DND-41 (cell line): ENCODE measurements around the gene CHN2.

ENCODE experiments used
- EZH2 ChIP-seq: IDR thresholded peaks from 3 replicates; pipeline ENCODE4 v1.6.1; 2012; ENCODE audit warnings: borderline replicate concordance, low read depth, mild to moderate bottlenecking, moderate library complexity, low read length, inconsistent platforms; ENCODE audit not compliant: severe bottlenecking
- TF ChIP-seq, protein P1 (sequence below): IDR thresholded peaks from 2 replicates; pipeline ENCODE4 v1.5.1; 2012; ENCODE audit warnings: borderline replicate concordance, low read length, moderate library complexity, mild to moderate bottlenecking; ENCODE audit not compliant: poor library complexity, severe bottlenecking; ENCODE audit errors: extremely low read depth

DNA sequence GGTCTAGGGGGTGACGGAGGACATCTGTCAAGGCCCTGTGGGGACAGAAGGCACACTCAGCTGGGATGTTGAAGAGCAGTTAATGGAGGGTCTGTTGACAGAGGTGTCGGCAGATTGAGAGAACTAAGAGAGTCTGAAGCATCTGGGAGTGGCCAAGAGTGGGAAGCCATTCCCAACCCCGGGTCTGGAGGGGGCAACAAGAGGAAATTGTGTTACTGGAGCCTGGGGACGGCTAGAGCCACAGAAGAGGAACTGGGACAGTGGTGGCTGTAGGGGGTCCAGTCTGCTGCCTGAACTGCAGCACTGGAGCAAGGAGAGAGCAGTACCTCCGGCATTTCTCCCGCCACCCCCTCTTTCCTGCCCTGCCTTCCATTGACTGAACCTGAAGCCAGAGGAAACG lies 136.6 kb downstream of the CHN2 start:
- TF ChIP-seq, protein P1, sequence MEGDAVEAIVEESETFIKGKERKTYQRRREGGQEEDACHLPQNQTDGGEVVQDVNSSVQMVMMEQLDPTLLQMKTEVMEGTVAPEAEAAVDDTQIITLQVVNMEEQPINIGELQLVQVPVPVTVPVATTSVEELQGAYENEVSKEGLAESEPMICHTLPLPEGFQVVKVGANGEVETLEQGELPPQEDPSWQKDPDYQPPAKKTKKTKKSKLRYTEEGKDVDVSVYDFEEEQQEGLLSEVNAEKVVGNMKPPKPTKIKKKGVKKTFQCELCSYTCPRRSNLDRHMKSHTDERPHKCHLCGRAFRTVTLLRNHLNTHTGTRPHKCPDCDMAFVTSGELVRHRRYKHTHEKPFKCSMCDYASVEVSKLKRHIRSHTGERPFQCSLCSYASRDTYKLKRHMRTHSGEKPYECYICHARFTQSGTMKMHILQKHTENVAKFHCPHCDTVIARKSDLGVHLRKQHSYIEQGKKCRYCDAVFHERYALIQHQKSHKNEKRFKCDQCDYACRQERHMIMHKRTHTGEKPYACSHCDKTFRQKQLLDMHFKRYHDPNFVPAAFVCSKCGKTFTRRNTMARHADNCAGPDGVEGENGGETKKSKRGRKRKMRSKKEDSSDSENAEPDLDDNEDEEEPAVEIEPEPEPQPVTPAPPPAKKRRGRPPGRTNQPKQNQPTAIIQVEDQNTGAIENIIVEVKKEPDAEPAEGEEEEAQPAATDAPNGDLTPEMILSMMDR = no peak
- no peak for TF ChIP-seq EZH2
